ENCODE results near the gene ALKBH3.

The ALKBH3 gene

DNA sequence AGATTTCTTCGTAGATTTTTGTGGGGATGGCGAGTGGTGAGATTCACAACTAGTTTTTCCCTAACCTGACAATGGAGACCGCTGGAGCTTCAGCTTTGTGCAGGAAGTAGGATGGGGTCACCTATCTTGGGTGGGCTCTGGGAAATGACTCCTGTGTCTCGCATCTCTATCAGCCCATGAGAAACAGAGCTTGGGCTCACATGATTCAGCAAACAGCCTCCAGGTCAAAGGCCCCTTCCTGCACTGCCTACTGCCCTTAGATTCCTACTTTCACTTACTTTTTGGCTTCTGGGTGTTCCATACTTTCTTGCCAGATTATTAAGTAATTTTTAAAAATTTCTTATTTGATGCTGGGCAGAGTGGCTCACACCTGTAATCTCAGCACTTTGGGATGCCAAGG, 88.1 kb downstream of the ALKBH3 start:
- DNase-seq, result no peak

DNA sequence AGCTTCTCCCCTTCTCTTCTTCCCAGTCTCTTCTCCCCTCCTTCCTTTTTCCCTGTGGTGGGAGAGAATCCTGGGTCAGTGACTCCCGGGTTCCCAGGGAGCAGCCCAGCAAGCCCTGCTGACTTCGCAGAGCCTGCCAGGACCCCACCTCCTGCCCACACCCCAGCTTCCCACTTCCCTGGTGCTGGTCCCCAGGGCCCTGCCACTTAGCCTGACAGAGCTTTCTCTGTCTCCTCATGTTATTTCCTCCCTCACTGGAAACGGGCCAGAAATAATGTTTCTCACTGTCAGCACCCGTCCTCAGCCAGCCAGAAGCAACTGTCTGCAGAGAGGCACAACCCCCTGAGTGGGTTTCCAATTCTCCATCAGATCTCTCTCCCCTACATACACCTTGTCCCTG, 88.9 kb downstream of the ALKBH3 start:
- no peak for DNase-seq
